Lower lobe of right lung (tissue), 2 donors: ENCODE data around the gene SLC1A7. TPM values are rescaled to one million over a fixed set of nuclear protein-coding genes. Genes with fewer than 3 reads are reported as not detected.

Experiments used
- ATAC-seq, 2 donors: fragments of 200-7000 bp; cut with Tn5 transposase; one replicate each; pipeline ENCODE4 v1.9.1; 2020 to 2022; ENCODE audit warnings: mild to moderate bottlenecking in 2 of 2, moderate library complexity in 2 of 2
- DNase-seq: peaks from one replicate; pipeline ENCODE4 v3.0.0-alpha.2; 2020
- H3K27ac ChIP-seq: fragments of 200-600 bp; one replicate; pipeline ENCODE4 v1.8.0; 2022
- H3K27me3 ChIP-seq: fragments of 200-600 bp; one replicate; pipeline ENCODE4 v1.8.0; 2022; ENCODE audit warnings: low read depth
- H3K36me3 ChIP-seq: fragments of 200-600 bp; one replicate; pipeline ENCODE4 v1.8.0; 2022; ENCODE audit warnings: mild to moderate bottlenecking
- H3K4me1 ChIP-seq: fragments of 200-600 bp; one replicate; pipeline ENCODE4 v1.8.0; 2022
- H3K4me3 ChIP-seq: fragments of 200-600 bp; one replicate; pipeline ENCODE4 v1.8.0; 2022; ENCODE audit warnings: mild to moderate bottlenecking
- H3K9me3 ChIP-seq: fragments of 200-600 bp; one replicate; pipeline ENCODE4 v1.8.0; 2022
- CTCF ChIP-seq: fragments of 200-600 bp; IDR thresholded peaks from one replicate; pipeline ENCODE4 v1.8.0; 2022; ENCODE audit warnings: antibody characterized with exemption, mild to moderate bottlenecking
- intact Hi-C: fragments of 100-400 bp; cut with DNase I; formaldehyde crosslinking; loops from one replicate; pipeline ENCODE4 v1.11.0; 2022
- total RNA-seq: library from RNA; stranded (reverse); fragmentation: NEBNext Ultra II Directional; extraction: Animal tissue kit (Norgen Biotek cat#: 25700); gene quantifications from one replicate; pipeline ENCODE4 v1.2.1, GENCODE V29; 2021
- donor health status: DM: no; HTN: yes; CAD: no; lungs with severe emphysema.

SLC1A7 gene
- total RNA-seq, 1 donor from 2014 or later: 0.68 TPM

DNA sequence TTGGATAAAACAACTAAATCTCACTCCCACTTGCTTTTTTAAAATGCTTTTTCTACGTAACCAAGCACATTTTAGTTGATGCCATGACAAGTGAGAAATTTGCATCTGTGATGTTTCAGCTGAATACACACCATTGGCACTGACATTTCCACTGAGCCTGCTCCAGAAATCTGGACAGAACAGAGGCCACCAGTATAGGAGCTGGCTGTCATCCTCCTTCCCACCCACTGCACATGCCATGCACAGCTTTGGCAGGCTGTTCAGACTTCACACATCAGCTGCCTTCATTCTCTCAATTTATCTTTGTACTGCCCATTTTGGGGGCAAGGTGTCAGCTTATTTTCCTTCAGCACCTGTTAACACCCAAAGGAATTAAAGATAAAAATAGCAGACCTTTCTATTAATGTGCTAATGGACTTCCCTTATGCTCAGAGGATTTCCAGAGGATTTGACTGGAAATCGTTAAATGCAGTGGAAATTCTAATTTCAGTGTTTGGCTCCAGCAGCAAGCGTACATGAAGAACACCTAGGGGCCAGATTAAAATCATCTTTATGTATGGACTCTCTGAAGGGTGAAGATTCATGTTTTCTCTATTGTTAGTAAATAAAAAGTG lies 93.4 kb downstream of the SLC1A7 start:
- H3K36me3 ChIP-seq: peaks cover 45% of the 10 kb centered on the region
- H3K4me1 ChIP-seq: no peaks in the 10 kb centered on the region
- intact Hi-C loops: no loop called here
- no peak overlapping the region for H3K27ac ChIP-seq
- H3K27me3 ChIP-seq: no peaks in the 10 kb centered on the region
- no peak for DNase-seq
- H3K4me3 ChIP-seq: no peak overlapping the region
- no peak for TF ChIP-seq CTCF
- no peak for ATAC-seq
- no peaks in the 10 kb centered on the region for H3K9me3 ChIP-seq

DNA sequence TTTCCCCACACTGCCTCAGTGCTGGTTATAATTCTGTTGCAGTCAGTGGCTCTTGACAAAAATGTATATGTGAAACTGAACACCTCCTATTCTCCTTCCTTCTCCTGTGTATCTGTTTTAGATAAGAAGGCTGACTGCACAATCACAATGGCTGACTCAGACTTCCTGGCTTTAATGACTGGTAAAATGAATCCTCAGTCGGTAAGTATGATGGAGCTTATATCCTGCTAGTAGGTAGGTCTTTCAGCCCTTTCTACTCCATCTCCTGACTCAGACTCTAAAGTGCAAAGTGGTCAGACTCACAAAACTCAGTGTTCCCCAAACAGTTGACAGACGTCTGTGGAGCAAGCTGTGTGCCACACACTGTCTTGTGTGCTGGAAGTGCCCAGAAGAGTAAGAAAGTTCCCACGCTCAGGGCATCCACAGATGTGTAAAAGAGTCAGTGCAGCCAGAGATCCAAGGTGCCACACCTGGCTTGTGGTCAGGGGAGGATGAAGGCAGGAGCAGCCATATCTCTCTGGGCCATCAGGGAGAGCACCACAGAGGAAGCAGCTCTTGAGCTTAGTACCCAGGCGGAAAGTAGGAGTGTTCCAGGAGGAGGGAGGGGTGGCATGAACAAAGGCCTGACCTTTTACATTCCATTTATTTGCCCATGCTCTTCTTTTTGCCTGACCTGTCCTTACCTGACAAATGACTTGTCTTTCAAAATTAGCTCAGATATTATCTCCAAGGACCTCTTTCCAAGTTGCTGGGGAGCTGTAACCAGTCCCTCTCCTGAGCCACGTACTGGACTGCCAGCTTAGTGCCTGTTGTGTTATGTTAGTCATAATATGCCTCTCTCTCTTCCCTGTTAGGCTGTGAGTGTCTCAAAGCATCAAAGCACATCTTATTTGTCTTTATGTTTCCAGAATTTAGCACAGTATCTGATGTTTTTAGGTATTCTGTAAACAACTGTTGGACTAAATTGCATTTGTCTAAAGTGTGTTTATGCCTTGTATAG lies 94.4 kb downstream of the SLC1A7 start:
- no peak for ATAC-seq
- Histone ChIP-seq H3K4me1 (no peaks in the 10 kb centered on the region), H3K27me3 (no peaks in the 10 kb centered on the region), H3K27ac (no peak overlapping the region), H3K9me3 (no peaks in the 10 kb centered on the region), H3K4me3 (no peak overlapping the region), H3K36me3 (peaks cover 42% of the 10 kb centered on the region)
- no peak for TF ChIP-seq CTCF
- intact Hi-C loops: no loop called here
- no peak for DNase-seq

- Histone ChIP-seq H3K27ac (no peak overlapping the region), H3K4me3 (no peak overlapping the region), H3K4me1 (no peaks in the 10 kb centered on the region), H3K9me3 (no peaks in the 10 kb centered on the region), H3K27me3 (no peaks in the 10 kb centered on the region), H3K36me3 (peaks cover 31% of the 10 kb centered on the region)
- TF ChIP-seq CTCF: no peak
- DNase-seq (no peak), ATAC-seq (no peak)
- intact Hi-C loops: no loop called here
Observed at GRCh38 chr1:53046930-53047329, 95.5 kb downstream of the SLC1A7 start.

GRCh38 chr1:53044926-53045325 lies 97.5 kb downstream of the SLC1A7 start:
- Histone ChIP-seq H3K27me3 (no peaks in the 10 kb centered on the region), H3K4me1 (no peaks in the 10 kb centered on the region), H3K27ac (no peak overlapping the region), H3K4me3 (no peak overlapping the region), H3K36me3 (peaks cover 35% of the 10 kb centered on the region), H3K9me3 (no peaks in the 10 kb centered on the region)
- TF ChIP-seq CTCF: no peak
- no peak for ATAC-seq
- intact Hi-C loops: no loop called here
- no peak for DNase-seq

GRCh38 chr1:53043271-53043670 lies 99.2 kb downstream of the SLC1A7 start:
- ATAC-seq (no peak), DNase-seq (no peak)
- intact Hi-C loops: no loop called here
- H3K27ac ChIP-seq: no peak overlapping the region
- no peaks in the 10 kb centered on the region for H3K27me3 ChIP-seq
- peaks cover 42% of the 10 kb centered on the region for H3K36me3 ChIP-seq
- no peaks in the 10 kb centered on the region for H3K9me3 ChIP-seq
- H3K4me1 ChIP-seq: no peaks in the 10 kb centered on the region
- no peak overlapping the region for H3K4me3 ChIP-seq
- no peak for TF ChIP-seq CTCF
